LHCN-M2 (cell line): Measurements from ENCODE around the gene ZC3H13. TPM values are rescaled to one million over a fixed set of nuclear protein-coding genes. Genes with fewer than 3 reads are reported as not detected.
"Not testable (repeated sequence)": the region's sequence is repeated elsewhere in the genome, so short reads cannot be mapped to it uniquely, and the experiment has no call there.

Experiments used
- DNase-seq: peaks from one replicate; pipeline ENCODE4 v3.0.0-alpha.2; 2012; ENCODE audit warnings: low read depth
- total RNA-seq: library from RNA; depleted of rRNA; stranded (reverse); fragments of >200 nt; gene quantifications from 2 replicates; pipeline ENCODE4 v1.2.3, GENCODE V29; 2014

The ZC3H13 gene
- total RNA-seq, 1 experiment from 2014 or later = 15.4 TPM

DNA sequence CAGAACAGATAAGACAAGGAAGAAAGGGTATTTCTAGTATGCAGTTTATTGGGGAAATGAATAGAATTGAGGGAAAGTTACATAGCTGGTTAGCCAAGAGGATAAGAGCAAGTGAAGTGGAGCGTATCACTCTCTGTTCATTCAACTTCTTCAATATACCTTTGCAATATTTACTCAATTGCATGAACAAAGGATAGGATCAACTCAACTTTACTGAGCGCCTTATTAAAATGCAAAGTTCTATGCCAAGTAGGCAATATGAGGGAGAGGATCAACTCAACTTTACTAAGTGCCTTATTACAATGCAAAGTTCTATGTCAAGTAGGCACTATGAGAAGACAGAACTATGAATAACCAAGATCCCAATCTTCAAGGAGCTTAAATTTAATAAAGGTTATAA lies 43.9 kb downstream of the ZC3H13 start:
- DNase-seq = no peak

DNA sequence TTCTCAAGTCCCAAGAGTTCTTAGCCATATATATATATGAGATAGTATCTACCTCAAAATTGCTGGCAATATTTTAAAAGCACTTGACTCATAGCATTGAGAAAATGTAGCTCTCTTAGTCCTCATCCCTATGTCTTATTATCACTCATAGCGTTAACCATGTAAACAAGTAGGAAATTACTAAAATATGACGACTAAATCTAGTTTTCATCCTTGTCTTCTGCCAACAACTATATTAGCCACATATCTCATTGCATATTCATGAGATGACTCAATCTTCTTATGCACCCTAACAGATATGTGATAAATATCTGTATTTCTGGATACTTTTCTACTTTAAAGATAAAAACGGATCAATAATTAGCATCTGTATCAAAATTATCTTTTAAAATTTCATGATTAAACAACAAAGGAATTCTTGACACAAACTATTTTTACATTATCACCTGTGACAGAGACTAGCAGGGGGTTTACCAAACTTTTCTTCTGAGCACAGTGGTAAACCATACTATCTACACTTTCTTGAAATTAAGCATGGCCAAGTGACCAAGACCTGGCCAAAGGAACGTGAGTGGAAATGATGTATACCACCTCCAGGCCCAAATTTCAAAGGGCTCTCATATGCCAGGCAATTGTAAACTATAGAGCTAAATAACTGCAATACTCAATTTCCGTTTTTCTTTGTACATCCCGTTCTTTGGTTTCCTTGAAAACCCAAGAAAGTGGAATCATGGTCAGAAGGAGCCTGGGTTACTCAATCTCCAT lies 45.7 kb downstream of the ZC3H13 start:
- DNase-seq = no peak

DNA sequence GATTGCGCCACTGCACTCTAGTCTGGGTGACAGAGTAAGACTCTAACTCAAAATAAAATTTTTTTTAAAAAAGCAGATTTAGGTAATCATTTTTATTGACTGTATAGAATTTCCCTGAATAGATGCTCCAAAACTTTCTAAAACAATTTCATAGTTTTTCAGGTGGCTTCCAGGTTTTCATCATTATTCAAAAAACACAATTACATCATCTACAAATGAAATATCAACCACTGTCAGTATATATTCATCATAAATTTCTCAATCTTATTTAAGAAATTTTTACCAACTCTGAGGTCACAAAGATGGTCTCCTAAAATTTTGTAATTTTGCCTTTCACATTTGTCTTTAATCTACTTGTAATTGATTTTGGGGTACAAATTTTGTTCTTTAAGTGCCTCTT lies 48.1 kb downstream of the ZC3H13 start:
- no peak for DNase-seq

DNA sequence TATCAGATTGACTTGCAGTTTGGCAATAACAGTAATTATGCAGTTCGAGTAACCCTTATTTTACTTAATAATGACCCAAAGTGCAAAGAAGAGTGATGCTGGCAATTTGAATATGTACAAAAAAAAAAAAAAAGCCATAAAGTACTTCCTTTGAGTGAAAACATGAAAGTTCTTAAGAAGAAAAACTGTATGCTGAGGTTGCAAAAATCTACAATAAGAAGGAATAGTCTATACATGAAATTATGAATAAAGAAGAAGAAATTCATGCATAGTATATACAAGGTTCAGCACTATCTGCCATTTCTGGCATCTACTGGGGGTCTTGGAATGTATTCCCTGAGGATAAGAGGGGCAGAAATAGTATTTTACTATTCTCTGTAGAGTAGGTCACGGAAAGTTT lies 55.9 kb downstream of the ZC3H13 start:
- DNase-seq = no peak

GRCh38 chr13:45995245-45995644 lies 57.3 kb downstream of the ZC3H13 start:
- no peak for DNase-seq

- DNase-seq = no peak
Measured at GRCh38 chr13:45994752-45995151, 57.8 kb downstream of the ZC3H13 start.

GRCh38 chr13:45989607-45990006 lies 62.9 kb downstream of the ZC3H13 start:
- DNase-seq = peak; percentile 71

- not testable (repeated sequence) for DNase-seq
Measured at GRCh38 chr13:45981127-45981526, 71.4 kb downstream of the ZC3H13 start.

DNA sequence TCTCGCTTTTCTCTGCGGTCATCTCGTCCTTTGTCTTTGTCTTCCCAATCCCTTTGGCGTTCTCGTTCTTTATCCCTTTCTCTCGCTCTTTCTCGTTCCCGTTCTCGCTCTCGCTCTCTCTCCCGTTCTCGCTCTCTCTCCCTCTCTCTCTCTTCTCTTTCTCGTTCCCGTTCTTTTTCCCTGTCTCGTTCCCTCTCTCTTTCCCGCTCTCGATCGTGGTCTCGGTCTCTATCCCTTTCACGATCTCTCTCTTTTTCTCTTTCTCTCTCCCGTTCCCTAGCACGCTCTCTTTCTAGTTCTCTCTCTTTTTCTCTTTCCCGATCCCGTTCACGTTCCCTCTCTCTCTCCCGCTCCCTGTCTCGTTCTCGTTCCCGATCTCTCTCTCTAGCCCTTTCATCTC lies 77.2 kb downstream of the ZC3H13 start:
- no peak for DNase-seq

- DNase-seq = no peak
Measured at GRCh38 chr13:45974500-45974899, 78.0 kb downstream of the ZC3H13 start.

DNA sequence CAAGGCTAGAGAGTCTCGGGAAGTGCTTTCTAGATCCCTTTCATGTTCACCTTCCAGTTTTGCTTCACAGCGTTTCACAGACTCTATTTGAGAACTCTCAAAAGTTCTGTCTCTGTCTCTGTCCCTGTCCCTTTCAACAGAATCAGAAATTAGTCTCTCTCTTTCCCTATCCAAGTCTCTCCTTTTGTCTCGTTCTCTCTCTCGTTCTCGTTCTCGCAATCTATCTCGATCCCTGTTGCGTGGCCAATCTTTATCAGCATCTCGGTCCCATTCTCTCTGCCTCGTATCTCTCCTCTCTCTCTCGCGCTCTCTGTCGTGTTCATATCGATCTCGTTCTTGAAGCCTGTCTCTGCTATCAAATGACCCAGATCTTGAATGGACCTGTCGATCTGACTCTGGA lies 85.0 kb downstream of the ZC3H13 start:
- no peak for DNase-seq

DNA sequence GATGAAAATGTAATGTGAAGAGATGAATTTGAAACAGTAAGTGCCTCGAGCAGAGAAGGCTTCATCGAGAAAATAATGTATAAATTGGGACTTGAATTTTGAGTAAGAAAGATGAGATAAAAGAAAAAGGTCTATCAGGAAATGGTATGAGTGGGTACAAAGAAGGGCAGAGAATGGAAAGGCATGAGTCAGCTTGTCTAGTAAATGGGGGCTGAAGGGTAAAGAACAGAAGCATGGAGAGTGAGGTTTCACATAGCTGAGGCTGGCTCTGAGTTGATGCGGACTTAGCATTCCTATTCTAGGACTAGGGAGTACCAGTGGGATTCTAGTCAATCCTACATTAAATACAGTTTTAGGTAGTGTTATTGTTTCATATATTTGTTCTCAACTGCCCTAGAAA lies 85.8 kb downstream of the ZC3H13 start:
- no peak for DNase-seq

- DNase-seq = no peak
Measured at GRCh38 chr13:45961468-45961867, 91.1 kb downstream of the ZC3H13 start.

- DNase-seq = no peak
Measured at GRCh38 chr13:45954836-45955800, 97.4 kb downstream of the ZC3H13 start.

- DNase-seq = no peak
Measured at GRCh38 chr13:45953082-45953481, 99.5 kb downstream of the ZC3H13 start.

GRCh38 chr13:45951724-45952123 lies 100.8 kb downstream of the ZC3H13 start:
- peak; percentile 8 for DNase-seq

DNA sequence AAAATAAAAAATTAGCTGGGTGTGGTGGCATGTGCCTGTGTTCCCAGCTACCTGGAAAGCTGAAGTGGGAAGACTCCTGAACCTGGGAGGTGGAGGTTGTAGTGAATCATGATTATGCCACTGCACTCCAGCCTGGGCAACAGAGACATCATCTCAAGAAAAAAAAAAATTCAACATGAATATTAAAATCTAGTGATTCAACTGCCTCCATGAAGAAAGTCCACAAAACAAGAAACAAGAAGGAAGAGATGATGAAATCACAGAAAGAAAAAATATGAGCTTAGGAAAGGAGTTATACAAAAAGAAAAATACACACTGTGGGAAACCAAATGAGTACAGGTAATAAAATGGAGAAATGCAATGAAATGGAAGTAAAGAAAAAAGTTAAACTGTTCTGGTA lies 101.4 kb downstream of the ZC3H13 start:
- no peak for DNase-seq

- no peak for DNase-seq
Measured at GRCh38 chr13:45950386-45951000, 102.1 kb downstream of the ZC3H13 start.

- DNase-seq = no peak
Measured at GRCh38 chr13:45949161-45949560, 103.4 kb downstream of the ZC3H13 start.

DNA sequence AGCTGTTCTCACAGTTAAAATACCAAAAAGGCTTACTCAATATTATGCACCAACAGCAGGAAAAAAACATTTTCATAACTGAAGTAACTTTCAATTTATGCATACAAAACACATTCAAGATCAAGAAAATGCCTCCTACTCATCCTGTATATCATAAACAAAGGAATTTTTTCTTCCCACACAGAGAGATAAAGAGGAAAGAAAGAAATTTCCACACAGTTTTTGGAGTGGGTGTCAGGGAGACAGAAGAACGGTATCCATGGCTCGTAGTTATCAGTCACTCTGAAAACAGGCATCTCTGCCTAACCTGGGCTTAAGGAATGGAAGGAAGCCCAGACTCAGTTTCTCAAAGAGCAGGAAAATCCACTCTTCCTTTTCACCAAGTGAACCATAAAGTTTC lies 108.6 kb downstream of the ZC3H13 start:
- DNase-seq = no peak

DNA sequence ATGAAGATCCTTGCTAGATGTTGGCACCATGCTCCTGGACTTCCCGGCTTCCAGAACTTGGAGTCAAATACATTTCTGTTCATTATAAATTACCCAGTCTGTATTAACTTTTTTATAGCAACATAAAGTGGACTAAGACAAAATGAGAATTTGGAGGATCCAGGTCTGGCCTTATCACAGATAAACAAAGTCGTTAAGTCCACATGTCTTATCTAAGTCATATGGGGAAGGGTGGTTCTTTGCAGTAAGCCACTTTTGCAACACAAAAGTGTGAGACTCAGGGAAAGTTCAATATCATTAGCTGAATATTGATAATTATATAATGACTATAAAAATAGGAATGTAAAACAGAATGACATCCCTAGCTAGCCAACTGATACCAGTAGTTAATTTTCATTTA lies 109.4 kb downstream of the ZC3H13 start:
- DNase-seq = no peak

DNA sequence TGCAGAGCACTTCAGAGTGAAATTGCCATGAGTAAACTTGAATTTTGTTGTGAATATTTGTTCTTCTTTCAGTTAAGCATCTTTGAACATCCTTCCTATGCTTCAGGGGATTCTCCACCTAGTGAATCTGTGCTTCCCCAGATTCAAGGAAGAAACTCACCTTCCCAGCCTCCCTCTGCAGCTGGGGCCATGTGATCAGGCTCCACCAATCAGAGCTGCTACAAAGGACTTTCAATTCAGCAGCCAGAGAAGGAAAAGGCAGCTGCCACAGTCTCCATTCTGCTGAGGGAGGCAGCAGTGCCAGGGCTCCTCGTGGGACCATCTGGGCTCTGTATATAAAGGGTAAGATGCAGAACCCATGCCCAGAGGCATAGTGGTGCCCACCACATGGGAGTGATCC lies 111.3 kb downstream of the ZC3H13 start:
- no peak for DNase-seq
